ENCODE data around the gene DTNBP1. TPM values are rescaled to one million over a fixed set of nuclear protein-coding genes. Genes with fewer than 3 reads are reported as not detected.

Gene DTNBP1
- polyA plus RNA-seq, 2 of the 4 experiments (the other 2 are of a cell fraction): 8.4 to 8.7 TPM

- no peak for FAIRE-seq
- 90% methylated on average over 7 of the region's 8 CpGs for WGBS (ENCODE audit: missing lambda C conversion rate)
- Histone ChIP-seq H3K27ac (no peak overlapping the region), H3K4me2 (no peak overlapping the region), H3K9me3 (no peaks in the 10 kb centered on the region), H3K4me1 (no peaks in the 10 kb centered on the region), H3K4me3 (no peak overlapping the region)
- ChIA-PET POLR2A (no interaction called here), CTCF (interaction anchor here (0.5 to 2.9 kb wide), 26 partner anchors 8 to 1827 kb away, joined by 3 to 16 read pairs (median 3); no protein-coding TSS in a partner anchor)
- no peak for TF ChIP-seq PBX3 (IDR thresholded peaks at IDR 0.05)
- peak; percentile 30; the same call in 1 of the 3 replicates for TF ChIP-seq SMC3 (IDR thresholded peaks at IDR 0.05)
- TF ChIP-seq TP53 (CRISPR knock-in tag; IDR thresholded peaks at IDR 0.05): no peak
- no peak for TF ChIP-seq RNF2 (IDR thresholded peaks at IDR 0.05; ENCODE audit: borderline replicate concordance, low read depth)
- TF ChIP-seq RAD21 (conservative IDR thresholded peaks at IDR 0.05 in 1 of 2, IDR thresholded peaks at IDR 0.05 in 1 of 2): peak; percentile 49 to 72; a peak in 4 of 5 replicates
- no peak for TF ChIP-seq USF2 (IDR thresholded peaks at IDR 0.05)
- no peak for TF ChIP-seq HDAC2 (IDR thresholded peaks at IDR 0.05)
- peak; percentile 56; the same call in 2 of the 3 replicates for TF ChIP-seq CTCF (IDR thresholded peaks at IDR 0.05)
- no peak for TF ChIP-seq ZFP36 (IDR thresholded peaks at IDR 0.05; ENCODE audit: borderline replicate concordance, partially characterized antibody)
- no peak for TF ChIP-seq ZNF302 (CRISPR knock-in tag; IDR thresholded peaks at IDR 0.05)
- no peak for TF ChIP-seq JUN (IDR thresholded peaks at IDR 0.05)
- ATAC-seq: no peak
- DNase-seq (ENCODE audit: low read depth in 1 of 2, low spot score in 1 of 2): peak in 1 of 2 experiments; percentile 3
These were observed 39.3 kb downstream of the DTNBP1 start for GRCh38 chr6:15623276-15624116.

- H3K4me1 ChIP-seq: no peaks in the 10 kb centered on the region
- DNase-seq (ENCODE audit: low read depth in 1 of 2, low spot score in 1 of 2) (no peak), ATAC-seq (no peak), FAIRE-seq (no peak)
- ChIA-PET CTCF (interaction anchor here (0.7 to 2.6 kb wide), 9 partner anchors 14 to 1698 kb away, joined by 3 to 16 read pairs (median 3); no protein-coding TSS in a partner anchor), POLR2A (no interaction called here)
- TF ChIP-seq FOXS1 (CRISPR knock-in tag; IDR thresholded peaks at IDR 0.05) (no peak), HMGXB4 (CRISPR knock-in tag; IDR thresholded peaks at IDR 0.05; ENCODE audit: borderline replicate concordance) (no peak), HOXB5 (CRISPR knock-in tag; IDR thresholded peaks at IDR 0.05) (no peak), CBX2 (IDR thresholded peaks at IDR 0.05; ENCODE audit: borderline replicate concordance, low read depth) (no peak), EHMT2 (IDR thresholded peaks at IDR 0.05; ENCODE audit: low read depth) (no peak)
- WGBS (ENCODE audit: missing lambda C conversion rate): 90% methylated on average over 4 of the region's 4 CpGs
- no peak overlapping the region for H3K27ac ChIP-seq
- H3K9me3 ChIP-seq: no peaks in the 10 kb centered on the region
- no peak overlapping the region for H3K4me3 ChIP-seq
- no peak overlapping the region for H3K4me2 ChIP-seq
These were observed 40.6 kb downstream of the DTNBP1 start for GRCh38 chr6:15622045-15622740.
